NCI-H82 treated with DMSO at 0.1 percent for 48 hours (cell line): ENCODE results near the gene LRRC37B.
"Not testable (repeated sequence)": the region's sequence is repeated elsewhere in the genome, so short reads cannot be mapped to it uniquely, and the experiment has no call there.

Source experiments
- DNase-seq: peaks from one replicate; lab custom pipeline; 2025; ENCODE audit not compliant: unreplicated experiment; lab: John Stamatoyannopoulos, UW

LRRC37B gene

GRCh38 chr17:32084942-32085829 lies 78.0 kb downstream of the LRRC37B start:
- DNase-seq = not testable (repeated sequence)

GRCh38 chr17:32086833-32087232 lies 79.7 kb downstream of the LRRC37B start:
- not testable (repeated sequence) for DNase-seq

GRCh38 chr17:32092062-32092461 lies 84.9 kb downstream of the LRRC37B start:
- DNase-seq = not testable (repeated sequence)

GRCh38 chr17:32099686-32100085 lies 92.5 kb downstream of the LRRC37B start:
- no peak for DNase-seq

- not testable (repeated sequence) for DNase-seq
These were observed 93.1 kb downstream of the LRRC37B start for GRCh38 chr17:32100323-32100722.

- no peak for DNase-seq
These were observed 93.9 kb downstream of the LRRC37B start for GRCh38 chr17:32100971-32101631.

GRCh38 chr17:32102172-32102571 lies 95.0 kb downstream of the LRRC37B start:
- no peak for DNase-seq

- no peak for DNase-seq
These were observed 95.5 kb downstream of the LRRC37B start for GRCh38 chr17:32102646-32103186.
